SK-MEL-5 (cell line): Measurements from ENCODE around the gene MCTP2. TPM values are rescaled to one million over a fixed set of nuclear protein-coding genes. Genes with fewer than 3 reads are reported as not detected.
A peak's percentile ranks its signal among the peaks of the same experiment; 100 is the strongest.

ENCODE experiments used
- DNase-seq: peaks from one replicate; pipeline ENCODE4 v3.0.0-alpha.2; 2016; ENCODE audit warnings: low read depth, low spot score
- in situ Hi-C: cut with HindIII; loops from 2 replicates; pipeline ENCODE4 v1.10.0; 2016; ENCODE audit warnings: low sequenced_read_pairs, high pct_unique_total_duplicates, low pct_unique_long_range_greater_than_20kb
- total RNA-seq: library from RNA; depleted of rRNA; stranded (reverse); fragments of >200 nt; shearing (Covaris generic); gene quantifications from 2 replicates; pipeline ENCODE4 v1.2.3, GENCODE V29; 2014

The MCTP2 gene
- total RNA-seq, 1 experiment from 2014 or later = 18.3 TPM

GRCh38 chr15:94359716-94360115 is 128.4 kb downstream of the MCTP2 start:
- in situ Hi-C loops = no loop called here

DNA sequence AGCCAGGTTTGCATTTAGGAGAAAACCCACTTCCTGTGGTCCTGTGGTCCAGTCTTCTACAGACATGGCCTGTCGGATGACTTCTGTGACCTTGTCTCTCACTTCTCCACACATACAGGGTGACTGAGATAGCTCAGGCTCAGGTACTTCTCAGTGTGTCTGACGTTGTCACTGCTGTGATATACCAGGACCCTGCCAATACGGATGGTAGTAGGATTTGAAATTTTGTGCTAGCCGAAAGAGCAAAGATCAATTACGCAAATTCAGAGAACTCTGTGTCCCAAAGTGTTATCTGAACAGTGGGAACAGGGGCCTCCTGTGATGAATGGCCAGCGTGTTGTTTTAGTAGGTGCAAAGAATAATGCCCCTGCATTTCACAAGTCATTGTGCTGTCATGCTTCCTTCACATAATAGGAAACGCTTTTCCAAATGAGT is 128.9 kb downstream of the MCTP2 start:
- no peak for DNase-seq
- in situ Hi-C loops = no loop called here

More at GRCh38 chr15:94359716-94360115, 128.4 kb downstream of the MCTP2 start:
- DNase-seq = no peak

GRCh38 chr15:94362385-94363092 is 131.2 kb downstream of the MCTP2 start:
- in situ Hi-C loops = no loop called here

DNA sequence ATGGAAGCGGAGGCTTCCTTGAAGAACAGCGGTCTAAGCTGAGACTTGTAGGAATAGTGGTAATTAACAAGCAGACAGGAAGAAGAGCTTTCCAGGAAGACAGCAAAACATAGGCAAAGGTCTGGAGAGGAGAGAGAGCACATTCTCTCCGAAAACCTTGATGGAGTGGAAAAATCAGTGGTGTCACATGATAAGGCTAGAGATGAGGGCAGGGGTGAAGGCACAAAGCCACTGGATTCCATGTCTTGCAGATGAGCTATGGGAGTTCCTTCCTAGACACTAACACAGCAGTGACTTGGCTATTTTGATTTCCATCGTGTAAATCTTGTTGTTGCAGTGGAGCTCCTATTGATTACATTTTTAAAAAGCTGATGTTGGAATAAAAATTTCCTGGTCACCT is 132.0 kb downstream of the MCTP2 start:
- in situ Hi-C loops = no loop called here
- no peak for DNase-seq

More at GRCh38 chr15:94362385-94363092, 131.2 kb downstream of the MCTP2 start:
- DNase-seq = no peak

DNA sequence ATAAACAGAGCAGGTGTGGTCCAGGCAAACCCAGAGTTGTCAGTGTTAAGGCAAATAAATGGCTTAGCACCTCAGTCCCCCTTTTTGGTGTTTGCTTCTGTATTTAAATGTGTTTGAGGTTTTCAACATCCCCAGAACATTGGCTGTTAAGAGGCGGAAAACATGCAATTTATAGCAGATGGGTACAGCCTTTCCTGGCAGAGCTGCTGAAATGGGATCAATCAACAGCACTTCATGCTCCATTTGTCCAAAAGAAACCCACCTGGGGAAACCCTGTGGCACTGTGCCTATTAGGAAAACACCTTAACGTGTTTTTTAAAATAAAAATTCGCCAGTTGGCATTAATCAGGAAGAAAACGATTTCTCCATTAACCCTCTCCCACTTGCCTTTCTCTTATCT is 135.4 kb downstream of the MCTP2 start:
- in situ Hi-C loops = no loop called here

GRCh38 chr15:94367726-94368535 is 136.6 kb downstream of the MCTP2 start:
- in situ Hi-C loops = no loop called here
- DNase-seq = peak; percentile 90

More for the DNA sequence above, 135.4 kb downstream of the MCTP2 start:
- DNase-seq = no peak

DNA sequence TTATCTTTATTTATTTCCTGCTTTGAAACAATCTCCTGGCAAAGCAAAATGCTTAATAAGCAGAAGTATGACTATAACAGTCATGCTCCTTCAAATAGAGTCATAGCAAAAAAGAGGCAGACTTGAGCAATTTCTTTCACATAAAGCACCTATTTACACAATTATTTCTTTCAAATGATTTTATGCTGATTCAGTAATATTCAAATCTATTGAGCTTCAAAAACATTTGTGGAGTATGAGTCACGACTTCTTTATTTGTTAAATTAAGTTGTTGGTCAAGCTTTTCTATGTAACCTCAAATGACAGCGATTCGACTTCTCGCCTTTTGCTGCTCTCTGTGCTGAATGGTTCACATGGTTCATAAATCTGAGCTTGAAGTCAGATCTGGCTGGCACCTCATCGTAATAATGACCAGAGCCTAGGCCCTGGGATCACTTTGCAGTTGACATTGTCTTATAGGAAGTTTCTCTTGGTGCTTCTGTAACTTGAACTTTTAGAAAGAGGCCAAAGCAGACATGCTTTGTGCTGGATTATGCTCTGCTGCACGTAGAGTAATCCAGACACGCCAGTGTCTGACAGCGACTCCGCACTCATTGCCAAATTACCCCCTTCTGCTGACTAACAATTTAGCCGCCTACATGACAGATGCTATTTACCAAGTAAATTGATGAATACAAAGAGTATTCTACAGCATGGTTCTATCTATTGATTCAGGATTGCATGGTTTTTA is 139.0 kb downstream of the MCTP2 start:
- no peak for DNase-seq
- in situ Hi-C loops = no loop called here

- no peak for DNase-seq
- in situ Hi-C loops = no loop called here
These were observed 139.6 kb downstream of the MCTP2 start for GRCh38 chr15:94370936-94371285.

GRCh38 chr15:94372821-94373220 is 141.5 kb downstream of the MCTP2 start:
- DNase-seq = no peak
- in situ Hi-C loops = no loop called here

GRCh38 chr15:94375997-94376396 is 144.6 kb downstream of the MCTP2 start:
- in situ Hi-C loops = no loop called here
- peak; percentile 48 for DNase-seq

GRCh38 chr15:94379986-94380385 is 148.6 kb downstream of the MCTP2 start:
- DNase-seq = no peak

GRCh38 chr15:94380798-94381197 is 149.4 kb downstream of the MCTP2 start:
- in situ Hi-C loops = no loop called here
- DNase-seq = no peak

More at GRCh38 chr15:94379986-94380385, 148.6 kb downstream of the MCTP2 start:
- in situ Hi-C loops = no loop called here

DNA sequence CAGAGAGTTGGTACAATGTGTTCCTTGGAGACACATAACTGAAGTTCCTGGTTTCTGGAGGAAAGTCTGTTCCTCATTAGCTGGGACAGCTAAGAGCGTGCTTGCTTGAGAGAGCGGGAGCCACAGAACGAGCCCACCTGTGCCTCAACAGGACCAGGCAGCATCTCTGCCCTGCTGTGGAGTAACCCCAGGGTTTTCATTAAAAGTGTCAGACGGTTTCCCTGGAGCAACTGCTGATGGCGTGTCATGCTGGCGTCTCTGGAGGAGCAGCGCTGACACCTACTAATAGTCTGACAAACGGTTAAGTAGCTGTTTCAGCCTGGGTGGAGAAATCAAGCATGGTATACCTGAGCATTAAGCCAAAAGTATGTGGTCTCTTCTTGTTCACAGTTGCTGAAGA is 150.0 kb downstream of the MCTP2 start:
- in situ Hi-C loops = no loop called here
- DNase-seq = no peak

DNA sequence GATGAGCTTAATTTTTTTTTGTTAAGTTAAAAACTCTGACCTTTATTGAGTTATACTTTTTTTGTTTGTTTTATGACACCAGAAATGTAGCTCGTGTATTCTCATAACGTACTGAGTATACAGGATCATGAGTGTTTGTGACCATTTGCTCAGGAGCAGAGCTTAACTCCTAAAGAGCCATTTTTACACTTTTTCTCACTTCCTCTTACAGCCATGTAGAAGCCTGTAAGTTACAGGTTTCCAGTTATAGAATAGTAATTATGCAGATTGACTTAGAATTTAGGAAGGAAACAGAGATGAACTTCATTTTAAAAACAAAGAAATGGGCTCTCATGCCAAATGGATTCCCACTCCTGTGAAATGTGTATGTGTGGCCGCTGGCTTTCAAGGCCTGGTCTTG is 151.7 kb downstream of the MCTP2 start:
- in situ Hi-C loops = no loop called here
- no peak for DNase-seq

DNA sequence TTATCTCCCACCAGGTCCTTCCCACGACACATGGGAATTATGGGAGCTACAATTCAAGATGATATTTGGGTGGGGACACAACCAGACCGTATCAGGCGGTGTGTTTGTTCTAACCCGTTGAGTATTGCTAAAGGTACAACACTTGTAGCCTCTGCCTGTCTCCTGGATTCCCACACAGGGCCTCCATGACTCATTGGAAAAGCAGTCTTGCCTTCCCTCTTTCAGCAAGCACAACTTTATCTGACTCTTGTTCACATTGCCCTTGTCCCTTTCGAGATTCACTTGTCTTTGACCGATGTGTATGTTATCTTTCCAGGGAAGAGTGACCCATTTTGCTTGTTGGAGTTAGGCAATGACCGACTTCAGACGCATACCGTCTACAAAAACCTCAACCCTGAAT is 152.3 kb downstream of the MCTP2 start:
- in situ Hi-C loops = no loop called here
- DNase-seq = no peak

DNA sequence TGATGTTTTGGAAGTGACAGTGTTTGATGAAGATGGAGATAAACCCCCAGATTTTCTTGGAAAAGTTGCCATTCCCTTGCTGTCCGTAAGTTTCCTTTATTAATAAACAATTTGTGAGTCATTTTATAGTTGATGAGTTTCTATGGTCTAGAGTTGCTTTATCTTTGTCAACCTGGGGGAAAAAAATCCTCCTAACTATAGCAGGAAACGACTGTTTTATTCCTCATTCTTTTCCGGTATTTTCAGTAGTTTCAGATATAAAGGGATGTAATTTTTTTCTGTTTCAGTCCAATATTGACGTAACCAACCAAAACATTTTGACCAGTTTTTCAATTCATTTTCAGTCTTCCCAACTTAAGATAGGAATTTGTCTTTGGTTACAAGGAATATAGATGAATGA is 154.1 kb downstream of the MCTP2 start:
- no peak for DNase-seq
- in situ Hi-C loops = no loop called here

DNA sequence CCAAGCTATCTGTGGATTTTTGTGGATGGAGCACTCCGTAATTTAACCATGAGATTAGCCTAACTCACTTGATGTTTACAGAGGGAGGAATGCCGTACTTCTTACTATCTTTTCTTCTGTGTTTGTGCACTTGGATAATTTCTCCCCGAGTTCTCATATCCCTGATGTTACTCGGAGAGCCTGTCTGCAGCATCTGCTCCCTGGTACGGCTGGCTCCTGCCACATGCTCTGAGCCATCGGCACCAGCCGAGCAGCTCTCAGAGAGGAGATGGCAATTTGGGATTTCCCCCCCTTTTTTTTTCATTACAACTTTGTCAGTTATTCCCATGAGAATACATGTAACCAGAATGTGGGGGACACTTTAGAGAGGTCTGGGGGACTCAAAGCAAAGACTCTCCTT is 155.0 kb downstream of the MCTP2 start:
- DNase-seq = no peak
- in situ Hi-C loops = no loop called here

GRCh38 chr15:94387442-94387841 is 156.1 kb downstream of the MCTP2 start:
- in situ Hi-C loops = no loop called here
- no peak for DNase-seq
